ENCODE results near the gene NANOS2. TPM values are rescaled to one million over a fixed set of nuclear protein-coding genes. Genes with fewer than 3 reads are reported as not detected.

Gene NANOS2
- total and polyA plus RNA-seq, 2 of the 4 experiments (the other 2 are of a cell fraction) = not detected

- Histone ChIP-seq H3K9ac (ENCODE audit: low read depth, low read length) (no peak overlapping the region), H4K20me1 (ENCODE audit: insufficient read depth, low read length) (0 out of 2 replicates have a peak, but pooled peaks cover 9% of the 10 kb centered on the region), H3K36me3 (ENCODE audit: control insufficient read depth, insufficient read depth, low read length) (peaks cover 32% of the 10 kb centered on the region), H3K9me1 (ENCODE audit: insufficient read depth, low read length) (peaks cover 7% of the 10 kb centered on the region; the same call in 1 of the 2 replicates), H4K8ac (ENCODE audit: low read depth in 2 of 2, low read length in 2 of 2) (no peak overlapping the region), H3K56ac (ENCODE audit: extremely low read depth, insufficient read depth, low read length) (no peak overlapping the region), H3K27ac (ENCODE audit: insufficient read depth, low read length) (no peak overlapping the region), H2AFZ (replicated peaks; ENCODE audit: low read length, poor library complexity) (no peak overlapping the region), H2AK9ac (replicated peaks; ENCODE audit: low read depth, low read length, poor library complexity) (no peak overlapping the region), H3K4me2 (ENCODE audit: low read depth, low read length) (no peak overlapping the region), H3K23ac (ENCODE audit: low read depth, low read length) (no peak overlapping the region), H2BK20ac (ENCODE audit: low read depth, low read length) (no peak overlapping the region), H3K14ac (replicated peaks; ENCODE audit: low read depth, low read length) (no peak overlapping the region), H3K9me3 (ENCODE audit: control insufficient read depth, insufficient read depth, low read length) (no peaks in the 10 kb centered on the region), H2BK120ac (ENCODE audit: low read depth, low read length) (no peak overlapping the region), H2BK15ac (ENCODE audit: low read depth, low read length) (no peak overlapping the region), H2AK5ac (ENCODE audit: low read depth, low read length) (no peak overlapping the region), H2BK5ac (ENCODE audit: low read depth, low read length, poor library complexity, severe bottlenecking) (no peak overlapping the region), H4K5ac (ENCODE audit: low read depth, low read length) (no peak overlapping the region), H3K27me3 (ENCODE audit: control insufficient read depth, insufficient read depth, low read length) (no peaks in the 10 kb centered on the region), H3K4me1 (ENCODE audit: control insufficient read depth, insufficient read depth, low read length) (0 out of 2 replicates have a peak, but pooled peaks cover 4% of the 10 kb centered on the region), H4K91ac (ENCODE audit: insufficient read depth, low read depth, low read length) (no peak overlapping the region), H3K79me1 (ENCODE audit: low read depth in 1 of 2, low read length in 2 of 2) (peaks cover 13 to 21% of the 10 kb centered on the region in 2 experiments), H3K4me3 (ENCODE audit: insufficient read depth, low read depth, low read length) (no peak overlapping the region), H3K4ac (ENCODE audit: low read depth, low read length) (no peak overlapping the region), H3K18ac (ENCODE audit: low read depth, low read length) (no peak overlapping the region)
- POLR2A ChIA-PET (ENCODE audit: unreplicated experiment) = no interaction called here
- DNase-seq = no peak
- in situ Hi-C loops (cut with MboI; ENCODE audit: low sequenced_read_pairs) (no loop called here), intact Hi-C loops (cut with micrococcal nuclease) (no loop called here), dilution Hi-C loops (cut with HindIII; ENCODE audit: low sequenced_read_pairs, unreplicated experiment) (no loop called here)
- WGBS, 2 experiments (ENCODE audit: extremely low coverage in 2 of 2, insufficient read length in 1 of 2) = no CpG with 5 or more reads among the region's 7 CpGs
- CTCF ChIA-PET = no interaction called here
- no TSS peak for BruUV-seq (replicated peaks)
- no peak for TF ChIP-seq RFX5 (IDR thresholded peaks at IDR 0.05; ENCODE audit: low read depth, low read length)
- TF ChIP-seq USF2 (IDR thresholded peaks at IDR 0.05; ENCODE audit: low read depth, low read length) = no peak
- no peak for TF ChIP-seq MAZ (IDR thresholded peaks at IDR 0.05; ENCODE audit: borderline replicate concordance, low read depth, low read length)
- no peak for TF ChIP-seq CEBPB (IDR thresholded peaks at IDR 0.05; ENCODE audit: low read depth, low read length)
- TF ChIP-seq POLR2A (IDR thresholded peaks at IDR 0.05; ENCODE audit: low read depth, low read length) = no peak
- no peak for TF ChIP-seq CHD1 (IDR thresholded peaks at IDR 0.05; ENCODE audit: low read depth, low read length)
- no peak for TF ChIP-seq CTCF (conservative IDR thresholded peaks at IDR 0.05; ENCODE audit: low read depth, low read length)
- no peak for TF ChIP-seq FOS (IDR thresholded peaks at IDR 0.05; ENCODE audit: low read depth, low read length)
- TF ChIP-seq NFE2L2 (IDR thresholded peaks at IDR 0.05; ENCODE audit: low read depth, low read length) = no peak
- no peak for TF ChIP-seq RCOR1 (IDR thresholded peaks at IDR 0.05; ENCODE audit: insufficient replicate concordance, low read length)
- no peak for TF ChIP-seq MAFK (IDR thresholded peaks at IDR 0.05; ENCODE audit: low read depth, low read length)
- no peak for TF ChIP-seq RAD21 (IDR thresholded peaks at IDR 0.05; ENCODE audit: low read length)
- no peak for TF ChIP-seq BHLHE40 (IDR thresholded peaks at IDR 0.05; ENCODE audit: low read depth, low read length)
- TF ChIP-seq SMC3 (IDR thresholded peaks at IDR 0.05; ENCODE audit: low read depth, low read length) = no peak
- no peak for TF ChIP-seq MXI1 (IDR thresholded peaks at IDR 0.05; ENCODE audit: borderline replicate concordance, low read depth, low read length)
- ATAC-seq (ENCODE audit: low read depth) = no peak
These were observed 15.3 kb downstream of the NANOS2 start for GRCh38 chr19:45899253-45899652.
